Sigmoid colon (tissue), 4 donors: ENCODE measurements around the gene LRFN3.

Experiments
- CTCF ChIP-seq, 4 experiments: fragments of 450-650 bp in 3 of 4; fragments of 200-600 bp in 1 of 4; IDR thresholded peaks; one replicate each; pipeline ENCODE4 v1.5.1; 2016 to 2019; ENCODE audit warnings: antibody characterized with exemption in 4 of 4, mild to moderate bottlenecking in 3 of 4, moderate library complexity in 2 of 4
- EP300 ChIP-seq, 4 donors: sonication (generic); formaldehyde crosslinking; IDR thresholded peaks; one replicate each; pipeline ENCODE4 v1.6.1; 2017; ENCODE audit warnings: antibody characterized with exemption in 4 of 4
- POLR2A ChIP-seq, 2 donors: fragments of 450-650 bp; IDR thresholded peaks; one replicate each; pipeline ENCODE4 v1.6.1; 2016; ENCODE audit warnings: antibody characterized with exemption in 2 of 2, mild to moderate bottlenecking in 2 of 2, moderate library complexity in 2 of 2

GRCh38 chr19:35940839-35941238, 4.7 kb downstream of the LRFN3 start:
- TF ChIP-seq CTCF (IDR thresholded peaks at IDR 0.05) (no peak), POLR2A (IDR thresholded peaks at IDR 0.05) (no peak), EP300 (IDR thresholded peaks at IDR 0.05) (no peak)
